ENCODE results near the gene DDIT4. TPM values are rescaled to one million over a fixed set of nuclear protein-coding genes. Genes with fewer than 3 reads are reported as not detected.
"Not testable (repeated sequence)": the region's sequence is repeated elsewhere in the genome, so short reads cannot be mapped to it uniquely, and the experiment has no call there.

Gene DDIT4
- total RNA-seq, 4 donors from 2014 or later = 77.4 to 247 (median 146) TPM

GRCh38 chr10:72306215-72306760 lies 32.6 kb downstream of the DDIT4 start:
- Histone ChIP-seq H3K27me3 (no peaks in the 10 kb centered on the region), H3K4me1 (peaks cover 28 to 33% (median 31%) of the 10 kb centered on the region in 4 donors), H3K9me3 (no peaks in the 10 kb centered on the region), H3K4me3 (no peak overlapping the region), H3K27ac (replicated peaks in 1 of 4) (no peak overlapping the region), H3K36me3 (no peaks in the 10 kb centered on the region)
- no peak for DNase-seq (ENCODE audit: extremely low spot score)
- intact Hi-C loops (cut with DNase I) = no loop called here
- WGBS = 87% methylated on average over 4 of the region's 5 CpGs
- TF ChIP-seq EP300 (IDR thresholded peaks at IDR 0.05) (no peak), POLR2A (IDR thresholded peaks at IDR 0.05; ENCODE audit: low read depth) (no peak), CTCF (IDR thresholded peaks at IDR 0.05) (no peak), POLR2AphosphoS5 (IDR thresholded peaks at IDR 0.05) (no peak)

GRCh38 chr10:72307711-72308110 lies 34.0 kb downstream of the DDIT4 start:
- H3K9me3 ChIP-seq; DNase-seq (ENCODE audit: extremely low spot score); H3K27me3 ChIP-seq; H3K4me3 ChIP-seq; intact Hi-C loops (cut with DNase I); H3K36me3 ChIP-seq: not testable (repeated sequence)
- WGBS = 97% methylated on average over 7 of the region's 7 CpGs
- Histone ChIP-seq H3K4me1 (peaks cover 28 to 33% (median 31%) of the 10 kb centered on the region in 4 donors), H3K27ac (replicated peaks in 1 of 4) (peak overlapping the region in 1 of 4 donors; percentile 44)

- TF ChIP-seq CTCF (IDR thresholded peaks at IDR 0.05) = no peak
- TF ChIP-seq EP300 (IDR thresholded peaks at IDR 0.05) = no peak
- TF ChIP-seq POLR2A (IDR thresholded peaks at IDR 0.05; ENCODE audit: low read depth) = no peak
- TF ChIP-seq POLR2AphosphoS5 (IDR thresholded peaks at IDR 0.05) = peak in 1 of 2 donors; percentile 41
- 55% methylated on average over 7 of the region's 7 CpGs for WGBS
- Histone ChIP-seq H3K27me3 (no peaks in the 10 kb centered on the region), H3K4me3 (no peak overlapping the region), H3K9me3 (no peaks in the 10 kb centered on the region), H3K36me3 (no peaks in the 10 kb centered on the region), H3K27ac (replicated peaks in 1 of 4) (peak overlapping the region; percentile 41 to 58 (median 45)), H3K4me1 (peaks cover 28 to 33% (median 31%) of the 10 kb centered on the region in 4 donors)
- DNase-seq (ENCODE audit: extremely low spot score) = no peak
- intact Hi-C loops (cut with DNase I) = no loop called here
Observed at GRCh38 chr10:72308320-72308987, 34.7 kb downstream of the DDIT4 start.

DNA sequence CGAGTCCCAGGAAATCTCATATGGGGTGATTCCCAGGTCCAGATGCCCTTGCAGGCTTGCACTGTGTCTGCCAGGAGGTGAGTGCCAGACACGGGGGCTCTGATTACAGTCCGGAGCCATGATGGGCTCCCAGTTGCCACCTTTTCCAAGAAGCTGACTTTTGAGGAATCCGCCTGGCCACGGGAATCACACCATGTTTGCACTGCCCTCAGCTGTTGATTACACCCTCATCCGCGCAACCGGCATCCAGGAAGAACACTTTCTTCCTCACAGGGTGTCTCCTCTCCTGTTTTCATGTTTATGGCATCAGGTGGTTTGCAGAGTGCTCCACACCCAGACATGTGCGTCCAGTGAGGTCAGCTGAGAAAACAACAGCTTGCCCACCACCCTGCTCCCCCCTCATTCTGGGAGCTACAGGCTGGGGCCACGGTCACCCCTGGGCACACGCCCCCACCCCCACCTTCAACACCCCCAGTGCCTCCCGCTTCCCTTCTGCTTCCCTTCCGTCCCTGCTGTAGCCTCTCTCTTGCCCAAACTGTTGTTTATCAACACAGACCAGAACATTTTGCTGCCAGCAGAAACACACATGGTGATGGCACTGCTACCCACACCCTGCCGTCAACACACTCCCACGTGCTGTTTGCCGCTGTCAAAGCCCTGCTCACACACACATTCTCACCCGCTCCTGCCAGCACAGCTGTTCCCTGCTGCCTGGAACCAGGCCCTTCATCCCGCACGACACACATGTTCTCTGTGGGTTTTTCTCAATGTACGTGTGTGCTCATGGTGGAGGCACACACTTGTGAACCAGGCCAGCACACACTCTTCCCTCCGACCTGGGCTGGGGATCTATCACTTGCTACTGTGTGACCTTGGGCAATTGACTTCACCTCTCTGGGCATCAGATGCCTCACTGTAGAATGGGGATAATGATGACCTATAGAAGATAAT lies 35.8 kb downstream of the DDIT4 start:
- 66% methylated on average over 20 of the region's 21 CpGs for WGBS
- Histone ChIP-seq H3K4me3 (no peak overlapping the region), H3K9me3 (no peaks in the 10 kb centered on the region), H3K4me1 (peaks cover 29 to 38% (median 33%) of the 10 kb centered on the region in 4 donors), H3K27ac (replicated peaks in 1 of 4) (peak overlapping the region in 3 of 4 donors; percentile 41 to 58 (median 44)), H3K36me3 (no peaks in the 10 kb centered on the region), H3K27me3 (no peaks in the 10 kb centered on the region)
- TF ChIP-seq POLR2AphosphoS5 (IDR thresholded peaks at IDR 0.05) (peak in 1 of 2 donors; percentile 46), EP300 (IDR thresholded peaks at IDR 0.05) (no peak)
- intact Hi-C loops (cut with DNase I) = no loop called here
- DNase-seq (ENCODE audit: extremely low spot score) = no peak

GRCh38 chr10:72310241-72310633 lies 36.5 kb downstream of the DDIT4 start:
- TF ChIP-seq CTCF (IDR thresholded peaks at IDR 0.05) (no peak), EP300 (IDR thresholded peaks at IDR 0.05) (no peak), POLR2A (IDR thresholded peaks at IDR 0.05; ENCODE audit: low read depth) (no peak), POLR2AphosphoS5 (IDR thresholded peaks at IDR 0.05) (no peak)
- intact Hi-C loops (cut with DNase I) = no loop called here
- Histone ChIP-seq H3K9me3 (no peaks in the 10 kb centered on the region), H3K27ac (replicated peaks in 1 of 4) (no peak overlapping the region), H3K4me1 (peaks cover 36 to 44% (median 40%) of the 10 kb centered on the region in 4 donors), H3K4me3 (no peak overlapping the region), H3K27me3 (no peaks in the 10 kb centered on the region), H3K36me3 (no peaks in the 10 kb centered on the region)
- no peak for DNase-seq (ENCODE audit: extremely low spot score)
- 66% methylated on average over 11 of the region's 11 CpGs for WGBS
